HEK293 (cell line): ENCODE data around the gene LPCAT2.
"Not testable (repeated sequence)": the region's sequence is repeated elsewhere in the genome, so short reads cannot be mapped to it uniquely, and the experiment has no call there.

Source experiments
- CTCF ChIA-PET: fragments of 350-600 bp; formaldehyde crosslinking; extraction: SDS; loops from one replicate; lab custom pipeline; 2021; ENCODE audit warnings: antibody characterized with exemption; lab: Yijun Ruan, JAX
- POLR2A ChIA-PET: fragments of 300-600 bp; formaldehyde crosslinking; extraction: SDS; loops from one replicate; lab custom pipeline; 2020; ENCODE audit warnings: antibody characterized with exemption, inconsistent platforms; lab: Yijun Ruan, JAX
- H3K27ac ChIP-seq: fragments of 200-500 bp; sonication (Bioruptor generic); 2 replicates; pipeline ENCODE4 v1.5.1; 2014; ENCODE audit warnings: low read depth, low read length, control low read depth, inconsistent platforms; ENCODE audit errors: extremely low read depth
- H3K36me3 ChIP-seq, 2 experiments: fragments of 200-500 bp in 1 of 2; sonication (Bioruptor generic) in 1 of 2; 1 replicate in 1 of 2; 2 replicates in 1 of 2; pipeline ENCODE4 v1.5.1; 2014 to 2017; ENCODE audit warnings: inconsistent platforms in 2 of 2, low read length in 2 of 2; ENCODE audit not compliant: control insufficient read depth in 2 of 2, insufficient read depth in 1 of 2
- H3K4me1 ChIP-seq: fragments of 200-500 bp; sonication (Bioruptor generic); 2 replicates; pipeline ENCODE4 v1.5.1; 2014; ENCODE audit warnings: mild to moderate bottlenecking, low read length, inconsistent platforms; ENCODE audit not compliant: control insufficient read depth, insufficient read depth
- H3K4me3 ChIP-seq: 2 replicates; pipeline ENCODE4 v1.5.1; 2011; ENCODE audit warnings: low read depth, mild to moderate bottlenecking, control low read depth, low read length, moderate library complexity
- H3K9me3 ChIP-seq: fragments of 200-500 bp; sonication (Bioruptor generic); 2 replicates; pipeline ENCODE4 v1.5.1; 2014; ENCODE audit warnings: low read depth, low read length, inconsistent platforms; ENCODE audit not compliant: control insufficient read depth, insufficient read depth
- KLF1 ChIP-seq: fragments of 450-650 bp; formaldehyde crosslinking; IDR thresholded peaks from 2 replicates; pipeline ENCODE4 v1.5.1; 2016; ENCODE audit warnings: missing biosample characterization, missing genetic modification characterization
- MEIS1 ChIP-seq: sonication (generic); formaldehyde crosslinking; IDR thresholded peaks from 2 replicates; pipeline ENCODE4 v1.8.1; 2022; ENCODE audit warnings: missing genetic modification reagents, mild to moderate bottlenecking, borderline replicate concordance
- MZF1 ChIP-seq: fragments of 450-650 bp; formaldehyde crosslinking; IDR thresholded peaks from 2 replicates; pipeline ENCODE4 v1.5.1; 2017; ENCODE audit warnings: missing biosample characterization, missing genetic modification characterization, borderline replicate concordance
- OSR2 ChIP-seq: fragments of 450-650 bp; formaldehyde crosslinking; IDR thresholded peaks from 2 replicates; pipeline ENCODE4 v1.5.1; 2016; ENCODE audit warnings: missing biosample characterization, missing genetic modification characterization
- SALL2 ChIP-seq: fragments of 450-650 bp; formaldehyde crosslinking; IDR thresholded peaks from 2 replicates; pipeline ENCODE4 v1.5.0; 2017; ENCODE audit warnings: missing biosample characterization, mild to moderate bottlenecking, missing genetic modification characterization, borderline replicate concordance
- SCRT1 ChIP-seq: fragments of 450-650 bp; formaldehyde crosslinking; IDR thresholded peaks from 2 replicates; pipeline ENCODE4 v1.5.1; 2016; ENCODE audit warnings: missing biosample characterization, missing genetic modification characterization, borderline replicate concordance
- SETDB1 ChIP-seq: IDR thresholded peaks from one replicate; pipeline ENCODE4 v1.6.1; 2017; ENCODE audit warnings: mild to moderate bottlenecking, low read length, moderate library complexity, mixed read lengths; ENCODE audit not compliant: insufficient read length
- SP7 ChIP-seq: fragments of 450-650 bp; formaldehyde crosslinking; IDR thresholded peaks from 2 replicates; pipeline ENCODE4 v1.5.1; 2016; ENCODE audit warnings: missing biosample characterization, missing genetic modification characterization
- ZBTB26 ChIP-seq: fragments of 450-650 bp; formaldehyde crosslinking; optimal IDR thresholded peaks from 2 replicates; pipeline ENCODE3; 2016; ENCODE audit warnings: missing biosample characterization, mild to moderate bottlenecking, missing genetic modification characterization
- ZBTB7A ChIP-seq: fragments of 450-650 bp; formaldehyde crosslinking; IDR thresholded peaks from 2 replicates; pipeline ENCODE4 v1.5.1; 2016; ENCODE audit warnings: low read depth, missing biosample characterization, missing genetic modification characterization
- ZNF138 ChIP-seq: fragments of 450-650 bp; formaldehyde crosslinking; IDR thresholded peaks from 2 replicates; pipeline ENCODE4 v1.5.1; 2016; ENCODE audit warnings: missing biosample characterization, missing genetic modification characterization, borderline replicate concordance
- ZNF155 ChIP-seq: fragments of 450-650 bp; formaldehyde crosslinking; IDR thresholded peaks from 2 replicates; pipeline ENCODE4 v1.5.1; 2016; ENCODE audit warnings: missing biosample characterization, missing genetic modification characterization
- ZNF169 ChIP-seq: fragments of 450-650 bp; formaldehyde crosslinking; IDR thresholded peaks from 2 replicates; pipeline ENCODE4 v1.5.1; 2016; ENCODE audit warnings: missing biosample characterization, missing genetic modification characterization
- ZNF184 ChIP-seq: fragments of 450-650 bp; IDR thresholded peaks from 2 replicates; pipeline ENCODE4 v1.5.1; 2018; ENCODE audit warnings: missing biosample characterization, mild to moderate bottlenecking, missing genetic modification characterization
- ZNF202 ChIP-seq: fragments of 450-650 bp; formaldehyde crosslinking; IDR thresholded peaks from 2 replicates; pipeline ENCODE4 v1.5.1; 2016; ENCODE audit warnings: missing biosample characterization, missing genetic modification characterization, borderline replicate concordance
- ZNF266 ChIP-seq: fragments of 450-650 bp; formaldehyde crosslinking; IDR thresholded peaks from 2 replicates; pipeline ENCODE4 v1.5.1; 2016; ENCODE audit warnings: missing biosample characterization, missing genetic modification characterization, low read depth
- ZNF274 ChIP-seq, 2 experiments: fragments of 200-500 bp in 1 of 2; fragments of 450-650 bp in 1 of 2; sonication (Bioruptor generic) in 1 of 2; formaldehyde crosslinking in 1 of 2; IDR thresholded peaks; 2 replicates each; pipeline versions ENCODE4 v1.5.1 to v1.6.1; 2014 to 2016; ENCODE audit warnings: borderline replicate concordance in 1 of 2, inconsistent platforms in 1 of 2, low read length in 1 of 2, missing biosample characterization in 1 of 2, missing genetic modification characterization in 1 of 2
- ZNF366 ChIP-seq: fragments of 450-650 bp; formaldehyde crosslinking; conservative IDR thresholded peaks from 2 replicates; pipeline ENCODE4 v1.5.1; 2016; ENCODE audit warnings: missing biosample characterization, missing genetic modification characterization
- ZNF560 ChIP-seq: fragments of 450-650 bp; formaldehyde crosslinking; IDR thresholded peaks from 2 replicates; pipeline ENCODE4 v1.5.1; 2017; ENCODE audit warnings: missing biosample characterization, missing genetic modification characterization, borderline replicate concordance
- ZNF664 ChIP-seq: fragments of 450-650 bp; formaldehyde crosslinking; IDR thresholded peaks from 2 replicates; pipeline ENCODE4 v1.5.1; 2016; ENCODE audit warnings: missing biosample characterization, missing genetic modification characterization
- ZSCAN18 ChIP-seq: fragments of 450-650 bp; formaldehyde crosslinking; IDR thresholded peaks from 2 replicates; pipeline ENCODE4 v1.5.1; 2016; ENCODE audit warnings: missing biosample characterization, missing genetic modification characterization
- ZXDB ChIP-seq: fragments of 450-650 bp; formaldehyde crosslinking; IDR thresholded peaks from 2 replicates; pipeline ENCODE4 v1.5.1; 2016; ENCODE audit warnings: missing biosample characterization, missing genetic modification characterization
- TF ChIP-seq, protein P1 (sequence below): fragments of 450-650 bp; formaldehyde crosslinking; IDR thresholded peaks from 2 replicates; pipeline ENCODE4 v1.5.1; 2016; ENCODE audit warnings: missing biosample characterization, missing genetic modification characterization

The LPCAT2 gene

GRCh38 chr16:55605754-55606336, 97.0 kb downstream of the LPCAT2 start:
- Histone ChIP-seq H3K9me3 (no peaks in the 10 kb centered on the region), H3K36me3 (no peaks in the 10 kb centered on the region), H3K27ac (no peak overlapping the region), H3K4me1 (no peaks in the 10 kb centered on the region), H3K4me3 (no peak overlapping the region)
- TF ChIP-seq ZNF138 (tag by site-specific recombination) (no peak), KLF1 (0 out of 2 replicates have a peak, but pooled peaks have one; percentile 12)
- CTCF ChIA-PET = interaction anchor here (1.3 kb wide), 1 partner anchor 17 kb away, joined by 4 read pairs; no protein-coding TSS in a partner anchor
- POLR2A ChIA-PET = no interaction called here

DNA sequence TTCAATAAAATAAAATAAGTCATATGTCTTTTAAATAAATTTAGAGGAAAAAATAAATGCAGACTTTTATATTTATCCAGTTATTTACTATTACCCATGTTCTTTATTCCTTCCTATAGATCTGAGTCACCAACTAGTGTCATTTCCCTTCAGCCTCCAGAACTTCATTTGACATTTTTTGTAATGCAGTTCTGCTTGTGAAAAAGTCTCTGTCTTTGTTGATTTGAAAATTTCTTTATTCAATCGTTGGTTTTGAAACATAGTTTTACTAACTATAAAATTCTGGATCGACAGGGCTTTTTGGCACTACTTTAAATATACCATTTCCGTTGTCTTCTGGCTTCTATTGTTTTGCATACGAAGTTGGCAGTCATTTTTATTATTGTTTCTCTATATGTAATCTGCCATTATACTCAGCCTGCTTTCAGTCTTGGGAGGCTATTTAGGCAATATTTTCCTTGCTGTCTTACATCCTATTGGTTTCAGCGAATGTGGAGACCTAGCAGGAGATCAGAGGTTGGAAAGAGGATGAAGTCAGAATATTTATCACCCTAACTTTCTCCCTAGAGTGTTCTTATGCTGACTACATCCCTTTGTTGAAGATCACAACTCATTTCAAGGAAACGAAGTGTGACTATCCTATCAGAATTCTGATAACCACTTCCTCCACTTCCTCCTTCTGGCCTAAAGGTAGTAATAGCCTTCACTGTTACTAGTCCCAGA, 104.9 kb downstream of the LPCAT2 start:
- TF ChIP-seq ZNF266 (tag by site-specific recombination) = no peak
- TF ChIP-seq MEIS1 (CRISPR knock-in tag) = no peak
- TF ChIP-seq ZSCAN18 (tag by site-specific recombination) = no peak
- TF ChIP-seq SP7 = no peak
- TF ChIP-seq ZNF274 (IDR thresholded peaks at IDR 0.05; ENCODE audit: low read length) = no peak
- no peak for TF ChIP-seq ZNF274 (tag by site-specific recombination; IDR thresholded peaks at IDR 0.05; ENCODE audit: borderline replicate concordance)
- TF ChIP-seq, protein P1, sequence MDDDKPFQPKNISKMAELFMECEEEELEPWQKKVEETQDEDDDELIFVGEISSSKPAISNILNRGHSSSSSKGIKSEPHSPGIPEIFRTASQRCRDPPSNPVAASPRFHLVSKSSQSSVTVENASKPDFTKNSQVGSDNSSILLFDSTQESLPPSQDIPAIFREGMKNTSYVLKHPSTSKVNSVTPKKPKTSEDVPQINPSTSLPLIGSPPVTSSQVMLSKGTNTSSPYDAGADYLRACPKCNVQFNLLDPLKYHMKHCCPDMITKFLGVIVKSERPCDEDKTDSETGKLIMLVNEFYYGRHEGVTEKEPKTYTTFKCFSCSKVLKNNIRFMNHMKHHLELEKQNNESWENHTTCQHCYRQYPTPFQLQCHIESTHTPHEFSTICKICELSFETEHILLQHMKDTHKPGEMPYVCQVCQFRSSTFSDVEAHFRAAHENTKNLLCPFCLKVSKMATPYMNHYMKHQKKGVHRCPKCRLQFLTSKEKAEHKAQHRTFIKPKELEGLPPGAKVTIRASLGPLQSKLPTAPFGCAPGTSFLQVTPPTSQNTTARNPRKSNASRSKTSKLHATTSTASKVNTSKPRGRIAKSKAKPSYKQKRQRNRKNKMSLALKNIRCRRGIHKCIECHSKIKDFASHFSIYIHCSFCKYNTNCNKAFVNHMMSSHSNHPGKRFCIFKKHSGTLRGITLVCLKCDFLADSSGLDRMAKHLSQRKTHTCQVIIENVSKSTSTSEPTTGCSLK (tag by site-specific recombination) = no peak
- Histone ChIP-seq H3K4me1 (no peaks in the 10 kb centered on the region), H3K4me3 (no peak overlapping the region), H3K27ac (no peak overlapping the region), H3K36me3 (no peaks in the 10 kb centered on the region), H3K9me3 (no peaks in the 10 kb centered on the region)
- ChIA-PET POLR2A (no interaction called here), CTCF (no interaction called here)

DNA sequence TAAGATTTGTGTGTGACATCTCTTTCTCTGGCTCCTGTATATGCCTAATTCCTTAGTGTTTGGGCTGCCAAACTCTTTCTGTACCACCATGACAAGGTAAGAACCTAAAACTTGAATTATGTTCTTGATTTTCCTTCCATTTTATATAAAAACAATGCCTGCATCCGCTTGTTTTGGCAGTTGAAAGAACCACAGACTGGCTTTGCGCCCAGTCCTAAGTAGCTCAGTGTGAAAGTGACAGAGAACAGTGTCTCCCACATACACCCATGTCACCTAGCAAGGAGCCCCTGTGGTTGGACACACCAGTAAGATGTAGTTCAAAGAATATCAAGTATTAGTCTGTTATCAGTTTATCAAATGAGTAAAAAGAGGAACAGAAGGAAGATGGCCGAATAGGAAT, 106.2 kb downstream of the LPCAT2 start:
- Histone ChIP-seq H3K4me1 (no peaks in the 10 kb centered on the region), H3K4me3 (no peak overlapping the region), H3K27ac (no peak overlapping the region), H3K36me3 (no peaks in the 10 kb centered on the region), H3K9me3 (no peaks in the 10 kb centered on the region)
- POLR2A ChIA-PET = no interaction called here
- CTCF ChIA-PET = no interaction called here
- TF ChIP-seq MZF1 (tag by site-specific recombination) = no peak
- no peak for TF ChIP-seq ZNF155 (tag by site-specific recombination)
- TF ChIP-seq ZBTB26 (tag by site-specific recombination) = no peak
- no peak for TF ChIP-seq ZNF366 (tag by site-specific recombination)
- TF ChIP-seq ZXDB = no peak
- no peak for TF ChIP-seq ZNF664 (tag by site-specific recombination)
- TF ChIP-seq ZNF560 = no peak
- no peak for TF ChIP-seq SALL2 (tag by site-specific recombination)
- no peak for TF ChIP-seq ZBTB7A
- TF ChIP-seq ZNF184 (tag by site-specific recombination) = no peak
- no peak for TF ChIP-seq ZNF202 (tag by site-specific recombination)
- TF ChIP-seq OSR2 (tag by site-specific recombination) = no peak
- TF ChIP-seq ZNF169 (tag by site-specific recombination) = no peak
- no peak for TF ChIP-seq SCRT1
- TF ChIP-seq ZNF266 (tag by site-specific recombination) = no peak
- TF ChIP-seq SETDB1 = no peak

- H3K36me3 ChIP-seq, H3K9me3 ChIP-seq, POLR2A ChIA-PET, H3K27ac ChIP-seq, H3K4me3 ChIP-seq, H3K4me1 ChIP-seq: not testable (repeated sequence)
- CTCF ChIA-PET = interaction anchor here (0.9 kb wide), 1 partner anchor 151 kb away, joined by 3 read pairs; no protein-coding TSS in a partner anchor
These were observed 106.8 kb downstream of the LPCAT2 start for GRCh38 chr16:55615670-55616069.
